Activated T-helper 2 cell treated with anti-CD3 and anti-CD28 coated beads, Interferon-gamma antibody, Interleukin-2, Interleukin-4, amounts not matched to agents 10 μg/mL and 5 μg/mL and 100 μg/mL, durations not matched to agents 14 hours and 24 hours and 36 hours (primary cell): Measurements from ENCODE around the gene ACOXL. TPM values are rescaled to one million over a fixed set of nuclear protein-coding genes. Genes with fewer than 3 reads are reported as not detected.

ENCODE experiments used
- DNase-seq: peaks from one replicate; pipeline ENCODE4 v3.0.0; 2021; ENCODE audit warnings: low spot score
- H3K27ac Mint-ChIP-seq: one replicate; pipeline ENCODE4 v1.8.0; 2021; ENCODE audit warnings: mixed read lengths
- H3K27me3 Mint-ChIP-seq: one replicate; pipeline ENCODE4 v1.8.0; 2021; ENCODE audit warnings: low read depth, mixed read lengths
- H3K36me3 Mint-ChIP-seq: one replicate; pipeline ENCODE4 v1.8.0; 2021; ENCODE audit warnings: low read depth, mixed read lengths
- H3K4me1 Mint-ChIP-seq: one replicate; pipeline ENCODE4 v1.8.0; 2021; ENCODE audit warnings: low read depth, mixed read lengths
- H3K4me3 Mint-ChIP-seq: one replicate; pipeline ENCODE4 v1.8.0; 2021; ENCODE audit warnings: low read depth, mild to moderate bottlenecking, moderate library complexity, mixed read lengths
- H3K9me3 Mint-ChIP-seq: one replicate; pipeline ENCODE4 v1.8.0; 2021; ENCODE audit warnings: mixed read lengths
- intact Hi-C: fragments of 100-400 bp; cut with micrococcal nuclease; formaldehyde crosslinking; loops from one replicate; pipeline ENCODE4 v1.15.1; 2023
- total RNA-seq: library from RNA; stranded (reverse); gene quantifications from 2 replicates; pipeline ENCODE4 v1.2.3, GENCODE V29; 2022

ACOXL gene
- total RNA-seq, 1 donor from 2014 or later = 1.6 TPM

DNA sequence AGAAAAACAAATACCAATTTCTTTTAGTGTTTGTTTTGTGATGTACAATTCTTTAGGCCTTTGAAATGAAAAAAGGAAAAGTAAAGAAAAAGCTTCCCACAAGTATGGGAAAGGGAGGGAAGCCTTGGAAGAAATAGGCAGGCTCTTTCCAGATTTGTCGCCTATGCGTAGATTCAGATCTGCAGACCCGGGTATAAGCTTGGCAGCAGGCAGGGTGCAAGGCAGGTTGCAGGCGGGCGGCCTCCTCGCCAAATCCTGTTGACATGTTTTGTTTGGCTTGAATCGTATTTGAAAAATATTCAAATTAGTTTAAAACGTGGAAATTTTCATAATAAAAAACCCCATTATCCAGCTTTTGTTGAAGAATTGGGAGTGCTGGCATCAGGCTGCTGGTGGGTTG is 104.3 kb downstream of the ACOXL start:
- no peak for DNase-seq
- intact Hi-C loops = no loop called here
- no peaks in the 10 kb centered on the region for H3K36me3 Mint-ChIP-seq
- peaks cover 6% of the 10 kb centered on the region for H3K4me1 Mint-ChIP-seq
- no peak overlapping the region for H3K27ac Mint-ChIP-seq
- peaks cover 31% of the 10 kb centered on the region for H3K27me3 Mint-ChIP-seq
- no peak overlapping the region for H3K4me3 Mint-ChIP-seq
- H3K9me3 Mint-ChIP-seq = no peaks in the 10 kb centered on the region

DNA sequence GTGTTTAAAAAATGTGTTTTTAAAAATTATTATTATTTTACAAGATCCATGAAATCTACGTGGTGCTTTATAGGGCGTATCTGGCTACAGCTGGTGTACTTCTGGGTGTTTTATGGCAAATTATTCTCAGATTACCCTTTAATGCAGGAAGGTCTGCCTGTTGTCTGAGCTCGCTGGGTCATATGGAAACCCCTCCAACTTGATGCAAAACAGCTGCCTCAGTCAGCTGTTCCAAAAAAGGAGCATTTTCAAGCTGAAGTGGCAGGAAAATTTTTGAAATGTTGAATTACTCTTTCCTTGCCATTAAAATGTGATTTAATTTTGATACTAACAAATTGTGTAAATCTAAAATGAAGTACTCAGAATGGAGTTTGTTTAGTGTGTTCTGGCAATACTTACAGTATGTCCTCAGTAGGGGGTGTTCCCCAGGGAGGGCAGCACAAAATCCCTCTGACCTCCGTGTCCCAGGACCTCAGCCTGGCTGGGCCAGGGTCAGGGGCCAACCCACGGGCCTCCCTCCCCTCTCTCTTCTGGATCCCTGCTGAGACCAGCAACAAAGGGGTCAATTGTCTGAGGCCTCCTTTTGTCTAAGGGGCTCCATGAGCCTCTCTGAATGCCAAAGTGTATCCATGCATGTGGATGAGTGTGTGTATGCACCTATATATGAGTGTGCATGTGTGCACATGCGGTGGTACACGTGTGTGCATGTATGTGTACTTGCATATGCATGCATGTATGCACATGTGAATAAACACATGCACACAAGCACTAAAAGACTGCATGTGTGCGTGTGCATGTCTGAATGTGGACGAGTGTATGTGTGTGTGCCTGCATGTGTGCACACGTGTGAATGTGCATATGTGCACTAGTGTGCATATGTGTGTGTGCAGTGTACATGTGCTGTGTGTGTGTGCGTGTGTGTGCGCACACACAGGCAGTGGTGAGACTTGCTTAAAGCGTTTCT is 105.4 kb downstream of the ACOXL start:
- no peaks in the 10 kb centered on the region for H3K9me3 Mint-ChIP-seq
- H3K4me3 Mint-ChIP-seq = no peak overlapping the region
- no peak overlapping the region for H3K27ac Mint-ChIP-seq
- H3K36me3 Mint-ChIP-seq = no peaks in the 10 kb centered on the region
- H3K27me3 Mint-ChIP-seq = peaks cover 31% of the 10 kb centered on the region
- no peak for DNase-seq
- intact Hi-C loops = no loop called here
- H3K4me1 Mint-ChIP-seq = peaks cover 6% of the 10 kb centered on the region

- intact Hi-C loops = no loop called here
- Mint-ChIP-seq H3K27me3 (peaks cover 26% of the 10 kb centered on the region), H3K36me3 (no peaks in the 10 kb centered on the region), H3K9me3 (no peaks in the 10 kb centered on the region), H3K4me1 (peaks cover 13% of the 10 kb centered on the region), H3K4me3 (no peak overlapping the region), H3K27ac (no peak overlapping the region)
- DNase-seq = no peak
Observed at GRCh38 chr2:110838657-110839384, 106.4 kb downstream of the ACOXL start.

- Mint-ChIP-seq H3K4me1 (peaks cover 25% of the 10 kb centered on the region), H3K27me3 (peaks cover 16% of the 10 kb centered on the region), H3K9me3 (no peaks in the 10 kb centered on the region), H3K4me3 (no peak overlapping the region), H3K36me3 (peaks cover 3% of the 10 kb centered on the region), H3K27ac (no peak overlapping the region)
- no peak for DNase-seq
- intact Hi-C loops = no loop called here
Observed at GRCh38 chr2:110840508-110840907, 108.1 kb downstream of the ACOXL start.

- H3K9me3 Mint-ChIP-seq = no peaks in the 10 kb centered on the region
- H3K4me1 Mint-ChIP-seq = peaks cover 39% of the 10 kb centered on the region
- intact Hi-C loops = no loop called here
- H3K4me3 Mint-ChIP-seq = no peak overlapping the region
- H3K27me3 Mint-ChIP-seq = peaks cover 16% of the 10 kb centered on the region
- no peak for DNase-seq
- no peak overlapping the region for H3K27ac Mint-ChIP-seq
- peaks cover 4% of the 10 kb centered on the region for H3K36me3 Mint-ChIP-seq
Observed at GRCh38 chr2:110842048-110842447, 109.7 kb downstream of the ACOXL start.

GRCh38 chr2:110843496-110843895 is 111.1 kb downstream of the ACOXL start:
- no peaks in the 10 kb centered on the region for H3K9me3 Mint-ChIP-seq
- H3K4me3 Mint-ChIP-seq = no peak overlapping the region
- H3K4me1 Mint-ChIP-seq = peaks cover 48% of the 10 kb centered on the region
- peak overlapping the region; percentile 80 for H3K27ac Mint-ChIP-seq
- intact Hi-C loops = no loop called here
- DNase-seq = no peak
- H3K36me3 Mint-ChIP-seq = peaks cover 6% of the 10 kb centered on the region
- H3K27me3 Mint-ChIP-seq = peaks cover 16% of the 10 kb centered on the region

GRCh38 chr2:110843959-110844510 is 111.7 kb downstream of the ACOXL start:
- H3K4me1 Mint-ChIP-seq = peaks cover 53% of the 10 kb centered on the region
- H3K9me3 Mint-ChIP-seq = peaks cover 3% of the 10 kb centered on the region
- peaks cover 16% of the 10 kb centered on the region for H3K27me3 Mint-ChIP-seq
- no peak for DNase-seq
- H3K36me3 Mint-ChIP-seq = peaks cover 10% of the 10 kb centered on the region
- intact Hi-C loops = no loop called here
- H3K4me3 Mint-ChIP-seq = no peak overlapping the region
- peak overlapping the region; percentile 80 for H3K27ac Mint-ChIP-seq

- H3K4me1 Mint-ChIP-seq = peaks cover 82% of the 10 kb centered on the region
- intact Hi-C loops = loop anchor here (1.0 to 2.0 kb wide), 7 partner anchors 11 to 269 kb away; no protein-coding TSS in a partner anchor
- H3K27ac Mint-ChIP-seq = peak overlapping the region; percentile 99
- peaks cover 3% of the 10 kb centered on the region for H3K27me3 Mint-ChIP-seq
- H3K36me3 Mint-ChIP-seq = peaks cover 16% of the 10 kb centered on the region
- H3K9me3 Mint-ChIP-seq = peaks cover 4% of the 10 kb centered on the region
- no peak overlapping the region for H3K4me3 Mint-ChIP-seq
- DNase-seq = no peak
Observed at GRCh38 chr2:110847651-110848050, 115.3 kb downstream of the ACOXL start.

DNA sequence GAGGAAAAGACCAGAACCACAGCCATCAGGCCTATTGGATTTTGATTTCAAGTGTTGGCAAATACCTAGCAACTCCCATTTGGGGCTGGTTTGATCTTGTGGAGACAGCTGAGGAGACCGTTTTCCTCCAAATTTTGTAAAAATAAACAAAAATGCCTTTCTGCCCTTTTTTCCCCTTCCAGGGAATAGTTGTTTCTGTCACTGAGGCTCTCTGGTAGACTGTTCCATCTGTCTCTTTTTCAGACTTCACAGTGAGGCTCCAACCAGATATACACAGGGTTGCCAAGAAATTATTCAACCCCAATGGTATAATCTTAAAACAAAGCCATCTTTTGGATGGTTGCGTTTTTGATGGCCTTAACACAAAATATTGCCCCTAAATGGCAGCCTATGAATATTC is 115.7 kb downstream of the ACOXL start:
- Mint-ChIP-seq H3K4me3 (no peak overlapping the region), H3K36me3 (peaks cover 16% of the 10 kb centered on the region), H3K27ac (peak overlapping the region; percentile 99), H3K9me3 (peaks cover 4% of the 10 kb centered on the region), H3K27me3 (peaks cover 2% of the 10 kb centered on the region), H3K4me1 (peaks cover 85% of the 10 kb centered on the region)
- intact Hi-C loops = no loop called here
- DNase-seq = no peak

DNA sequence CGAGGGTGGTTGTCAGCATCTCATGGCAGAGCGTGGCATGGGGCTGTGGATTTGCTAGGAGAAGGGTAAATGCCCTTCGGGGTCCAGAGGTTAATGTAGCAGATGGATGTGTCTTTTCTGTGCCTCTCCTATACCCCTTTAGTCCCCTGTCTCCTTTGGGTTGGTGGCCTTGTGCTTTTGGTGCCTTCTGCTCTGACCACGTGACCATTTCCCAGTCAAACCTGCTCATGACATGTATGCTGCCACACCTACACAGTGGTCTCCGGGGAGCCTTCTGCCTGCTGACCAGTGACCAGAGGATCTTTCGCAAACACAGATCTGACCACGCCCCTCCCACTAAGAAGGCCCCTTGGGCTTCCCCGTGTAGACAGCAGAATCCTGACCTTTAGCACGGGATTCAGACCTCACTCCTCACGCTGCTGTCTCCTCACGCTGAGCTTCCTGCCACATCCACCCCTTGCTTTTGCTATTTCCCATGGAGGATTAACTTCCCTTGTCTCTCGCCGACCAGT is 116.2 kb downstream of the ACOXL start:
- no peak for DNase-seq
- H3K27ac Mint-ChIP-seq = peak overlapping the region; percentile 84
- peaks cover 4% of the 10 kb centered on the region for H3K9me3 Mint-ChIP-seq
- H3K36me3 Mint-ChIP-seq = peaks cover 16% of the 10 kb centered on the region
- no peak overlapping the region for H3K4me3 Mint-ChIP-seq
- intact Hi-C loops = no loop called here
- H3K4me1 Mint-ChIP-seq = peaks cover 85% of the 10 kb centered on the region
- peaks cover 2% of the 10 kb centered on the region for H3K27me3 Mint-ChIP-seq

- H3K9me3 Mint-ChIP-seq = peaks cover 4% of the 10 kb centered on the region
- intact Hi-C loops = no loop called here
- H3K4me3 Mint-ChIP-seq = no peak overlapping the region
- H3K27me3 Mint-ChIP-seq = peaks cover 2% of the 10 kb centered on the region
- no peak overlapping the region for H3K27ac Mint-ChIP-seq
- DNase-seq = no peak
- H3K36me3 Mint-ChIP-seq = peaks cover 12% of the 10 kb centered on the region
- H3K4me1 Mint-ChIP-seq = peaks cover 85% of the 10 kb centered on the region
Observed at GRCh38 chr2:110851531-110851930, 119.2 kb downstream of the ACOXL start.

DNA sequence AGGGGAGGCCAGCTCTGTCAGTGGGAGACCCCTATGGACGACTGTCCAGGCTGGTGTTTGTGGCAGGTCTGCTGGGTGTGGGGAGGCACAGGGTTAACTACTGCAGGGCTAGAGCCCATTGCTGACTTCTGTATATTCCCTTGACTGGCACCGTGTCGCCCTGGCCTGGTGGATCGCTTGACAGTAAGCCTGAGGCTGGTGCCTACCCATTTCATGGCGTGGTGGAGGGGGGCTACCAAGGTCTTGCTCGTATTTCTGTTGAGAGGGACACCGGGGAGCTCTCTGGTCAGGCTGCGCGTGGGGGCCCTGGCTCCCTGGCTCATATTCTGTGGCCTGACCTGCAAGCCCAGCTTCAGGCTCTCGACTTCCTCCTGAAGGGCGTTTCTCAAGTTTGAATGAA is 119.7 kb downstream of the ACOXL start:
- peaks cover 84% of the 10 kb centered on the region for H3K4me1 Mint-ChIP-seq
- H3K4me3 Mint-ChIP-seq = no peak overlapping the region
- H3K27ac Mint-ChIP-seq = peak overlapping the region; percentile 81
- H3K36me3 Mint-ChIP-seq = peaks cover 12% of the 10 kb centered on the region
- peaks cover 2% of the 10 kb centered on the region for H3K27me3 Mint-ChIP-seq
- intact Hi-C loops = loop anchor here (2.0 kb wide), 1 partner anchor 41 kb away; no protein-coding TSS in a partner anchor
- DNase-seq = no peak
- H3K9me3 Mint-ChIP-seq = peaks cover 4% of the 10 kb centered on the region
